ENCODE measurements around the gene DIAPH3.

DNA sequence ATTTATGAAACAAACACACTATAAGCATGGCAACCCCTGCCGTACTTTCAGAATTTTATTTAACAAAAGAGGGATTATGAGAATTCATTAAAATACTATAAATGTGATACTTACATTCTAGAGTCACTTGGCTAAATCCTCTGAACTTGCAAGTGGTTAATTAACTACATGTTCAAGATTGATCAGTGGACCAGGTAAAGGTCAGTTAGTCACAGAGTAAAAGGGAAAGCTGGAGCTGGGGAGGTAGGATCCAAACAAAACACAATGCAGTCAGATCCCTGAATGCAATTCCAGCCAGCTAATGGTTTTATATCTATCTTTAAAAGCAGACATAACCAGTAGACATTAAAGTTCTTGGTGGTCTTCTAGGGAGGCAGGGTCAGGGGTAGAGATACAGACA, 270.5 kb downstream of the DIAPH3 start:
- TF ChIP-seq POLR2A (IDR thresholded peaks at IDR 0.05; ENCODE audit: low read depth, low read length), result no peak
- TF ChIP-seq POLR2AphosphoS5 (IDR thresholded peaks at IDR 0.05; ENCODE audit: low read depth, low read length), result no peak
